A673 (cell line): ENCODE data around the gene GUCA2A.

Source experiments
- EZH2 ChIP-seq: fragments of 200-600 bp; sonication (generic); IDR thresholded peaks from 2 replicates; pipeline ENCODE4 v1.6.1; 2017; ENCODE audit warnings: borderline replicate concordance, low read depth, mild to moderate bottlenecking, mixed read lengths, antibody characterized with exemption, low read length; ENCODE audit not compliant: poor library complexity, severe bottlenecking
- TF ChIP-seq, protein P1 (sequence below): fragments of 300-800, 200-600 bp; sonication (generic); conservative IDR thresholded peaks from 2 replicates; pipeline ENCODE4 v1.5.1; 2017; ENCODE audit warnings: low read depth, mild to moderate bottlenecking, antibody characterized with exemption, low read length, moderate library complexity, mixed read lengths

GRCh38 chr1:42122408-42122807 is 42.1 kb downstream of the GUCA2A start:
- TF ChIP-seq, protein P1, sequence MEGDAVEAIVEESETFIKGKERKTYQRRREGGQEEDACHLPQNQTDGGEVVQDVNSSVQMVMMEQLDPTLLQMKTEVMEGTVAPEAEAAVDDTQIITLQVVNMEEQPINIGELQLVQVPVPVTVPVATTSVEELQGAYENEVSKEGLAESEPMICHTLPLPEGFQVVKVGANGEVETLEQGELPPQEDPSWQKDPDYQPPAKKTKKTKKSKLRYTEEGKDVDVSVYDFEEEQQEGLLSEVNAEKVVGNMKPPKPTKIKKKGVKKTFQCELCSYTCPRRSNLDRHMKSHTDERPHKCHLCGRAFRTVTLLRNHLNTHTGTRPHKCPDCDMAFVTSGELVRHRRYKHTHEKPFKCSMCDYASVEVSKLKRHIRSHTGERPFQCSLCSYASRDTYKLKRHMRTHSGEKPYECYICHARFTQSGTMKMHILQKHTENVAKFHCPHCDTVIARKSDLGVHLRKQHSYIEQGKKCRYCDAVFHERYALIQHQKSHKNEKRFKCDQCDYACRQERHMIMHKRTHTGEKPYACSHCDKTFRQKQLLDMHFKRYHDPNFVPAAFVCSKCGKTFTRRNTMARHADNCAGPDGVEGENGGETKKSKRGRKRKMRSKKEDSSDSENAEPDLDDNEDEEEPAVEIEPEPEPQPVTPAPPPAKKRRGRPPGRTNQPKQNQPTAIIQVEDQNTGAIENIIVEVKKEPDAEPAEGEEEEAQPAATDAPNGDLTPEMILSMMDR, result no peak
- TF ChIP-seq EZH2, result no peak
